ENCODE results near the gene RNASEL. TPM values are rescaled to one million over a fixed set of nuclear protein-coding genes. Genes with fewer than 3 reads are reported as not detected.

Gene RNASEL
- total and polyA plus RNA-seq, 2 of the 4 experiments (the other 2 are of a cell fraction), result 2.5 to 6.5 TPM

GRCh38 chr1:182629080-182629479 lies 40.0 kb upstream of the RNASEL start:
- no peak overlapping the region for H2AK9ac ChIP-seq (replicated peaks; ENCODE audit: low read depth, low read length, poor library complexity)
- in situ Hi-C loops (cut with MboI; ENCODE audit: low sequenced_read_pairs) (no loop called here), intact Hi-C loops (cut with micrococcal nuclease) (no loop called here), dilution Hi-C loops (cut with HindIII; ENCODE audit: low sequenced_read_pairs, unreplicated experiment) (no loop called here)
- no peak overlapping the region for H3K18ac ChIP-seq (ENCODE audit: low read depth, low read length)
- no peak overlapping the region for H3K9ac ChIP-seq (ENCODE audit: low read depth, low read length)
- no peak overlapping the region for H2BK20ac ChIP-seq (ENCODE audit: low read depth, low read length)
- H4K8ac ChIP-seq (ENCODE audit: low read depth in 2 of 2, low read length in 2 of 2), result no peak overlapping the region
- H3K14ac ChIP-seq (replicated peaks; ENCODE audit: low read depth, low read length), result no peak overlapping the region
- POLR2A ChIA-PET (ENCODE audit: unreplicated experiment), result no interaction called here
- no peaks in the 10 kb centered on the region for H4K20me1 ChIP-seq (ENCODE audit: insufficient read depth, low read length)
- H2BK120ac ChIP-seq (ENCODE audit: low read depth, low read length), result no peak overlapping the region
- BruUV-seq (replicated peaks), result no TSS peak
- H3K23ac ChIP-seq (ENCODE audit: low read depth, low read length), result no peak overlapping the region
- no CpG with 5 or more reads among the region's 2 CpGs for WGBS, 2 experiments (ENCODE audit: extremely low coverage in 2 of 2, insufficient read length in 1 of 2)
- TF ChIP-seq POLR2A (IDR thresholded peaks at IDR 0.05; ENCODE audit: low read depth, low read length) (no peak), FOS (IDR thresholded peaks at IDR 0.05; ENCODE audit: low read depth, low read length) (no peak), CEBPB (IDR thresholded peaks at IDR 0.05; ENCODE audit: low read depth, low read length) (no peak), SMC3 (IDR thresholded peaks at IDR 0.05; ENCODE audit: low read depth, low read length) (no peak), MAFK (IDR thresholded peaks at IDR 0.05; ENCODE audit: low read depth, low read length) (no peak), RAD21 (IDR thresholded peaks at IDR 0.05; ENCODE audit: low read length) (no peak), ELK1 (IDR thresholded peaks at IDR 0.05; ENCODE audit: borderline replicate concordance, low read depth, low read length) (no peak), NFE2L2 (IDR thresholded peaks at IDR 0.05; ENCODE audit: low read depth, low read length) (no peak), RCOR1 (IDR thresholded peaks at IDR 0.05; ENCODE audit: insufficient replicate concordance, low read length) (no peak), BHLHE40 (IDR thresholded peaks at IDR 0.05; ENCODE audit: low read depth, low read length) (no peak), CTCF (conservative IDR thresholded peaks at IDR 0.05; ENCODE audit: low read depth, low read length) (no peak), MXI1 (IDR thresholded peaks at IDR 0.05; ENCODE audit: borderline replicate concordance, low read depth, low read length) (no peak), USF2 (IDR thresholded peaks at IDR 0.05; ENCODE audit: low read depth, low read length) (no peak), CHD1 (IDR thresholded peaks at IDR 0.05; ENCODE audit: low read depth, low read length) (no peak)
- H3K56ac ChIP-seq (ENCODE audit: extremely low read depth, insufficient read depth, low read length), result no peak overlapping the region
- no peak overlapping the region for H3K4me2 ChIP-seq (ENCODE audit: low read depth, low read length)
- H2AK5ac ChIP-seq (ENCODE audit: low read depth, low read length), result no peak overlapping the region
- no peak overlapping the region for H2BK15ac ChIP-seq (ENCODE audit: low read depth, low read length)
- H2BK5ac ChIP-seq (ENCODE audit: low read depth, low read length, poor library complexity, severe bottlenecking), result no peak overlapping the region
- CTCF ChIA-PET, result no interaction called here
- no peak for ATAC-seq (ENCODE audit: low read depth)
- DNase-seq, result no peak
- no peaks in the 10 kb centered on the region for H3K79me1 ChIP-seq (ENCODE audit: low read depth in 1 of 2, low read length in 2 of 2)
- peaks cover 4% of the 10 kb centered on the region; the same call in 1 of the 2 replicates for H3K9me1 ChIP-seq (ENCODE audit: insufficient read depth, low read length)
- no peak overlapping the region for H3K4me3 ChIP-seq (ENCODE audit: insufficient read depth, low read depth, low read length)
- H3K4me1 ChIP-seq (ENCODE audit: control insufficient read depth, insufficient read depth, low read length), result peaks cover 2% of the 10 kb centered on the region; the same call in 1 of the 2 replicates
- no peak overlapping the region for H2AFZ ChIP-seq (replicated peaks; ENCODE audit: low read length, poor library complexity)
- H3K27me3 ChIP-seq (ENCODE audit: control insufficient read depth, insufficient read depth, low read length), result peaks cover 8% of the 10 kb centered on the region
- H3K4ac ChIP-seq (ENCODE audit: low read depth, low read length), result no peak overlapping the region
- no peaks in the 10 kb centered on the region for H3K9me3 ChIP-seq (ENCODE audit: control insufficient read depth, insufficient read depth, low read length)
- H3K27ac ChIP-seq (ENCODE audit: insufficient read depth, low read length), result no peak overlapping the region
- no peak overlapping the region for H4K5ac ChIP-seq (ENCODE audit: low read depth, low read length)
- no peaks in the 10 kb centered on the region for H3K36me3 ChIP-seq (ENCODE audit: control insufficient read depth, insufficient read depth, low read length)
- no peak overlapping the region for H4K91ac ChIP-seq (ENCODE audit: insufficient read depth, low read depth, low read length)
